ENCODE results near the gene ARHGAP44.

DNA sequence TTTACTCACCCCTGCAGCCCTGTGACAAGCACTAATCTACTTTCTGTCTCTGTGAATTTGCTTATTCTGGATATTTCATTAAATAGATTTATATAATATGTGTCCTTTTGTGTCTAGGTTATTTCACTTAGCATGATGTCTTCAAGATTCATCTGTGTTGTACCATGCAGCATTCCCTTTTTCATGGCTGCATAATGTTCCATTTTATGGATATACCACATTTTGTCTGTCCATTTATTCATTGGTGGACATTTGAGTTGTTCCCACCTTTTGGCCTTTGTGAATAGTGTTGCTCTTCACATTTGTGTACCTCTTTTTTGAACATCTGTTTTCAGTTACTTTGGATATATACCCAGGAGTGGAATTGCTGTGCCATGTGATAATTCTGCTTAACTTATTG, 118.2 kb downstream of the ARHGAP44 start:
- no peak for TF ChIP-seq GATA2 (IDR thresholded peaks at IDR 0.05; ENCODE audit: low read depth, low read length)
- TF ChIP-seq GATA3 (IDR thresholded peaks at IDR 0.05; ENCODE audit: low read depth, low read length) = no peak
